ENCODE results near the gene TNPO3.
"Not testable (repeated sequence)": the region's sequence is repeated elsewhere in the genome, so short reads cannot be mapped to it uniquely, and the experiment has no call there.

The TNPO3 gene

DNA sequence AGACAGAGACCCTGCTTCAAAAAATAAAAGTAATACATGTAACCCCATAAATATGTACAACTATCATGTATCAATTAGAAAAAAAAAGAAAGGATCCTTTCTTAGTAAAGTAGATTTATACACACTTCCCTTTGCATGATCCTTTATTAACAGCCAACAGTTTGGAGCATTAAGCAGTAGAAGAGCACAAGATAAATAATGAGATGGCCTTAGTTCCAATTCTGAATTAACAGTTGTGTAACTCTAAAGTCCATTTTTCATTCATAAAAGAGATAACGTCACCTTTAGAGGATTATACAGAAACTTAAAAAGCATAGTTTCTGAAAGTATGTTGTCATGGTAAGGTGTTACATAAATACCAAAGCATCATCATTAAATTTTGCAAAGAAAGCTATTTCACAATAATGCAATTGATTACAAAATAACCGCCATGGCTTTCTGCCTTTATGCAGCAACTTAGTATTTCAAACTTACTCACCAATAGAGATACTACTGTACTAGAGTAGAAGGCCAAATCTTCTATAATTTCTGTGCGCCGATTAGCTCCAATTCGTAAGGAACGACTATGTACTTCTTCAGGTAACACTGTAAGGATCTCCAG is 40.3 kb downstream of the TNPO3 start:
- DNase-seq = no peak

GRCh38 chr7:129013048-129013724 is 41.7 kb downstream of the TNPO3 start:
- DNase-seq = no peak

- DNase-seq = no peak
Observed at GRCh38 chr7:129012641-129013040, 42.3 kb downstream of the TNPO3 start.

DNA sequence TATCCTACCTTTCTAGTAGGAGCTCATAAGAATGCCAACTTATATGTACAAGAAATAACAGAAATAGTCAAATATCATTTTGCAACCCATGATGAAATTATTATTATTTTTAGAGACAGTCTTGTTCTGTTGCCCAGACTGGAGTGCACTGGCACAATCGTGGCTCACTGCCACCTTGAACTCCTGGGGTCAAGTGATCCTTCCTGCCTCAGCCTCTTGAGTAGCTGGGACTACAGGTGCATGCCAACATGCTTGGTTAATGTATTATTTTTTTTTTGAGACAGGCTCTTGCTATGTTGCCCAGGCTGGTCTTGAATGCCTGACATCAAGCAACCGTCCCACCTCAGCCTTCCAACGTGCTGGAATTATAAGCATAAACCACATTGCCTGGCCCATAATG is 44.8 kb downstream of the TNPO3 start:
- DNase-seq = no peak

DNA sequence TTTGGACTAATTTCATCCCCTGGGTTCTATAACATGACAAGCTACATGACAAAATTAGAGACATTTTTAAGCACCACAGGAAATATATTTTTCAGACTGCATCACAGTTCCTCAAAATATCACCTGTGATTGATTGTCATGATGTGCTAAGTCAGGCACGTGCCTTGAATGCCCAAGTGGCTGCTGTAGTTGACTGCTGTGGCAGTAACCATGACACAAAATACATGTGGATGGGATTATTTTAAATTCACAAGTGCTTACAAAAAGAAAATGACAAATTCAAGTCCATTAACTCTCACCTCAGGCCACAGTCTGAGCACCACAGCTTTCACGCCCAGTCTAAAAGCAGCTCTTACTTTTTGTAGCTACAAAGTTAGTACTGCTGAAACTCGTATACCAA is 45.5 kb downstream of the TNPO3 start:
- DNase-seq = peak in 1 of 5 experiments; percentile 26

- DNase-seq = peak in 1 of 5 experiments; percentile 66
Observed at GRCh38 chr7:129008645-129009414, 46.1 kb downstream of the TNPO3 start.

GRCh38 chr7:129007572-129007971 is 47.3 kb downstream of the TNPO3 start:
- DNase-seq = no peak

DNA sequence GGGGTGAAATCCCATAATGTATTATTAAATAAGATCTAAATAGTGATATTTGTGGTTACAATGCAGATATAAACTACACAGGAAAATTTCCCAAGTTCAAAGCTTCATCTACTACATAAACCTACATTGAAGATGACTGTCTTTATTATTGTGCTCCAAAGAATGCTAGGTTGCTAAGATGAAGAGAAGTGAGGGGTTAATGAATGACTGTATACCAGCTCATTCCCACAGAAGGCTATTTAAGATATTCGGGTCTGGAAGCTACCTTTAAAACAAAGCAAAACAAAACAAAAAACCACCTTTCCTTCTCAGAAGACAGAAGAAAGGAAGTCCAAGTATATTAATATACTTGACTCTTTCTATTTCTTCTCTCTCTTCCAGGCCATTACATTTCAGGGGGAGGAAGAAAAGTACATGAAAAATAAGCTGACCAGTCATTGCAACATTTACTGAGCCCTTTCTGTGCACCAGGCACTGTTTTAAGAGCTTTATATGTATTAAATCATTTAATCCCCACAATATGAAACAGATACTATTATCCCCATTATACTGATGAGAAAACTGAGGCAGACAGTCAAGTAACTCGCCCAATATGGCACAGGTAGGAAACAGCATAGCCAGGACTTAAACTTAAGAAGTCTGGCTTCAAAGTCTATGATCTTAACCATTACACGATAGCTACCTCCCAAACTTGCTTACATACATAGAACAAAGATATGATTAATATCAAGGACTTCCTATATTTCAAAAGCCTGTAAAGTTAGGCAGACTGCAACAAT is 48.1 kb downstream of the TNPO3 start:
- no peak for DNase-seq

GRCh38 chr7:129005186-129005585 is 49.7 kb downstream of the TNPO3 start:
- DNase-seq = no peak

GRCh38 chr7:128997181-128997580 is 57.7 kb downstream of the TNPO3 start:
- no peak for DNase-seq

GRCh38 chr7:128994560-128994959 is 60.4 kb downstream of the TNPO3 start:
- not testable (repeated sequence) for DNase-seq

GRCh38 chr7:128993419-128993818 is 61.5 kb downstream of the TNPO3 start:
- DNase-seq = no peak

DNA sequence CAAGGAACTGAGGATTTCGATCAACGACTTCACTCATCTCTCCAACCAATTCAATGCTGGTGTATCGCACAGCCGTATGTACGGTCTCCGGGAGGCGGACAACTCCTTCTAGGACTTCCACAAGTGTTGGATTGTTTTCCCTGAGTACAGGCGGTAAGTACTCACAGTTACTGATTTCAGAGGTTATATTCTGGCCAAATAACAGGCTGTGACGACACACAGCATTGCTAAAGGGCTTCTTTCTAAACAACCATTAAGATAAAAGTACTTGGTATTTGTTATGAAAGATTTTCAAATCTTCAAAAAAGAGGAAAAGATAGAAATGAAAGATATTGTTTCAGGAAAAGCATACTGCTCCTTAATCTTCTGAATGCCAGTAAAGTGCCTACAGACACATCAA is 65.0 kb downstream of the TNPO3 start:
- DNase-seq = no peak

- DNase-seq = no peak
Observed at GRCh38 chr7:128988372-128988771, 66.5 kb downstream of the TNPO3 start.

DNA sequence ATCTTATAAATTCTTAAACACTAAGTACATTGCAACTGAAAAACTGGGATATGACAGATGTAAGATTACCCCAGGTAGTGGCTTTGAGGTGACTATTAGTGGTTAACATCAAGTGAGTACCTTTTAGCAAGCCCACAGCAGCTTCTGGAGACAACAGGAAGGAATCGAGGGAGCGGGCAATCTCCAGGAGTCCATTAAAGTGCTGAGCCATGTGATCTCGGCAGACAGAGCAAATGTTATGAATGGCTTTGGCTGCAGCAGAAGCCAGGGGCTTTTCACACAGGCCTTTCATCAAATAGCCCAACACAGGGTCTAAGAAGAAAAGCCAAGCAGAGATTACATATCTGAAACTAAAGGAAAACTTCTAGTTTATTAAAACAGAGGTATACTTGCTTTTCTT is 68.3 kb downstream of the TNPO3 start:
- no peak for DNase-seq

- DNase-seq = no peak
Observed at GRCh38 chr7:128985660-128986059, 69.3 kb downstream of the TNPO3 start.

DNA sequence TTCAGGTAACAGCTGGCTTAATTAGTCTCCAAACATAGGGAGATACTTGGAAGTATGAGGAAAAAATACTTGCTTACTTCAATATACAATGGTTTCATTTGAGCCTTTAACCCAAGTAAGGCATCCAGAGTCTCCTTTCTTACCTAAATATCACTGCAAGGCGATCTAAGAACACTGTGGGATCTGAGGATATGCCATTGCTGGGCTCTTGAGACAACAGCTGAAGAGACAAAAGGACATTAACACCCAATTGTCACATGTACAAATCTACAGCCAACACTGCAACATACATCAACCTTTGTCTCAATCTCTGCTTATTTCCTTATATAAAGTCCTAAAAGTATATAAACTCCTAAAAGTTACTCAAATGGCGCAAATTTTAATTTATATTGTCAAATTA is 72.8 kb downstream of the TNPO3 start:
- no peak for DNase-seq

GRCh38 chr7:128974241-128974934 is 80.5 kb downstream of the TNPO3 start:
- DNase-seq = no peak

GRCh38 chr7:128968624-128969023 is 86.3 kb downstream of the TNPO3 start:
- DNase-seq = no peak

DNA sequence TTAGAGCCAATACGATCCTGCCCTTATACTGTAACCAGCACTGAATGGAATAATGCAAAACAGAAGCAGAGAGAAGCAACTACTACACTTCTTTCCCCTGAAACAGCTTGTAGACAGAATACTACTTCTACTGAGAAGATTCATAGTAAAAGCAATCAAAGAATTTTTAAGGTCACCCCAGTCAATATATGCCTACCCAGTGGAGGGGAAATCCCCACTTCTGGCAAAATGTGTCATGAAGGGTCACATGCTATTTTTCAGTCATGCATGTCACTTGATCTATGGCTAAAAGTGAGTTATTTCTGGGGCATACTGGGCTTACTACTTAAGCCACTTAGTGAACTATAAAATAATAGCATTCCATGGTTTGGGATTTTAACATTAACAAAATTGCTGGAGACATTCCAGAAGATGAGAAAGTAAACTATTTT is 91.6 kb downstream of the TNPO3 start:
- DNase-seq = peak in 1 of 5 experiments; percentile 53

- DNase-seq = no peak
Observed at GRCh38 chr7:128962899-128963298, 92.0 kb downstream of the TNPO3 start.

DNA sequence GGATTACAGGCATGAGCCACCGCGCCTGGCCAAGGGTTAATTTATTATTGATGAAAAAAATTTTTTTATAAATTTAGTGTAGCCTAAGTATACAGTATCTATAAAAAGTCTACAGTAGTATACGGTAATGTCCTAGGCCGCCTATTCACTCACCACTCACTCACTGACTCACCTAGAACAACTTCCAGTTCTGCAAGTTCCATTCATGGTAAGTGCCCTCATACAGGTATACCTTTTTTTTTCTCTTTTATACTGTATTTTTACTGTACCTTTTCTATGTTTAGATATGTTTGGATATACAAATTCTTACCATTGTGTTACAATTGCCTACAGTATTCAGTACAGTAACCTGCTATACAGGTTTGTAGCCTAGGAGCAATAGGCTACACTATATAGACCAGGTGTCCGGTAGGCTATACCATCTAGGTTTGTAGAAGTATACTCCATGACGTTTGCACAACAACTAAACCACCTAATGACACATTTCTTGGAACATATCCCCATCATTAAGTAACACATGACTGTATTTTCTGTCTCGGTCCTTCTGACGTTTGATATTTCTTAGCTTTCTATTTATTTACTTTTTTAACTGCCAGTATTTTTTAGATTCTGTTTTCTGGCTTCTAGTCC is 93.8 kb downstream of the TNPO3 start:
- DNase-seq = no peak
